ENCODE results near the gene RNLS. TPM values are rescaled to one million over a fixed set of nuclear protein-coding genes. Genes with fewer than 3 reads are reported as not detected.
A peak's percentile ranks its signal among the peaks of the same experiment; 100 is the strongest.

Gene RNLS
- total RNA-seq, 1 experiment from 2014 or later = not detected

DNA sequence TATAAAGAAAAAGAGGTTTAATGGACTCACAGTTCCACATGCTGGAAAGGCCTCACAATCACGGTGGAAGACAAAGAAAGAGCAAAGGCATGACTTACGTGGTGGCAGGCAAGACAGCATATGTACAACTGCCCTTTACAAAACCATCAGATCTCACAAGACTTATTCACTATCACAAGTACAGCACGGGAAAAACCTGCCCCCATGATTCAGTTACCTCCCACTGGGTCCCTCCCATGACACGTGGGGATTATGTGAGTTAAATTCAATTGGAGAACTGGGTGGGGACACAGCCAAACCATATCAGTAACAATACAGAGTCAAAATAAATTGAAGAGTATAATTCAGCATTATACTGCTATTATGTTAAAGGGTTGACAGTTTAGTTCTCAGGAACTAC, 37.8 kb downstream of the RNLS start:
- no peak for TF ChIP-seq CTCF (IDR thresholded peaks at IDR 0.05; ENCODE audit: unreplicated experiment)
- no peaks in the 10 kb centered on the region for H3K27me3 Mint-ChIP-seq (ENCODE audit: insufficient read depth, unreplicated experiment)
- CTCF ChIA-PET = no interaction called here
- H3K36me3 Mint-ChIP-seq (ENCODE audit: insufficient read depth, unreplicated experiment) = no peaks in the 10 kb centered on the region
- POLR2A ChIA-PET = interaction anchor here (0.6 to 1.5 kb wide), 2 partner anchors 10 to 336 kb away, joined by 4 read pairs; no protein-coding TSS in a partner anchor
- H3K4me1 Mint-ChIP-seq (ENCODE audit: insufficient read depth, unreplicated experiment) = peaks cover 10% of the 10 kb centered on the region
- H3K9me3 Mint-ChIP-seq (ENCODE audit: unreplicated experiment) = no peaks in the 10 kb centered on the region
- no peak for DNase-seq (ENCODE audit: unreplicated experiment)
- H3K4me3 Mint-ChIP-seq (ENCODE audit: unreplicated experiment) = no peak overlapping the region
- H3K27ac Mint-ChIP-seq (ENCODE audit: low read depth, unreplicated experiment) = no peak overlapping the region
- BruUV-seq (replicated peaks) = no TSS peak
- intact Hi-C loops (cut with micrococcal nuclease) = no loop called here

DNA sequence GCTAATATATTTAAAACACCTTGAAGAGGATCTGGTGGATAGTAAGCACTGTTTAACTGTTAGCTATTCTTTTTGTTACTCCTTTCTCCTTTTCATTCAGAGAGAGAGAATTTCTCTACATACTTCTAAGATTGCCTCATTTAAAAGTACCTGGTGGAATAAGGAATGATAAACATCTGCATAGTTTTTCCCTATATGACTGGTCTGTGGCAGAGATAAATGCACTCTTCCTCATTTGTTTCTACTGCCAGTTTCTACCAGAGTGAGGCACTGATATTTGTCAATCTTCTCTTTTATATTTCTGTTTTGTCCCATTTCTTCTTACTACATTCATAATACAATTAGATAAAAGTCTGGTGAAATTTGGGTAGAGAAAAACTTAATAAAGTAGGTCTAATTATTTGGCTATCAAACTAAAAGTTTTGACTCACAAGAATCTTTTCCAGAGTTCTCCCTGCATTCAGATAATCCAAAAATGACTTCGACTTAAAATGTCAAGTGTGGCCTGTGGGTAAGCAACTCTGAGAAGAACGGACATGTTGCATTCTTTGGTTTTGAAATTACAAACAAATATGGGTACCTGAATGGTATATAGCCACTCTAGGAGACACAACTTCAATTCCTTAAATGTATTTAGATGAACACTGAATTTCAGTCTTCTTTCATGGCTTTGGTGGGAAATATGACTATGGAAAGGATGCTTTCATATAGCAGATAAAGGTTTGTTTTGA, 38.8 kb downstream of the RNLS start:
- Mint-ChIP-seq H3K4me1 (ENCODE audit: insufficient read depth, unreplicated experiment) (peaks cover 10% of the 10 kb centered on the region), H3K36me3 (ENCODE audit: insufficient read depth, unreplicated experiment) (no peaks in the 10 kb centered on the region), H3K9me3 (ENCODE audit: unreplicated experiment) (no peaks in the 10 kb centered on the region), H3K4me3 (ENCODE audit: unreplicated experiment) (no peak overlapping the region), H3K27ac (ENCODE audit: low read depth, unreplicated experiment) (no peak overlapping the region), H3K27me3 (ENCODE audit: insufficient read depth, unreplicated experiment) (no peaks in the 10 kb centered on the region)
- no peak for TF ChIP-seq CTCF (IDR thresholded peaks at IDR 0.05; ENCODE audit: unreplicated experiment)
- no peak for DNase-seq (ENCODE audit: unreplicated experiment)
- ChIA-PET CTCF (interaction anchor here (0.9 to 1.3 kb wide), 2 partner anchors 8 to 695 kb away, joined by 3 to 4 read pairs; no protein-coding TSS in a partner anchor), POLR2A (interaction anchor here (0.8 to 1.5 kb wide), 4 partner anchors 8 to 426 kb away, joined by 3 to 4 read pairs (median 3); no protein-coding TSS in a partner anchor)
- intact Hi-C loops (cut with micrococcal nuclease) = no loop called here
- no TSS peak for BruUV-seq (replicated peaks)

DNA sequence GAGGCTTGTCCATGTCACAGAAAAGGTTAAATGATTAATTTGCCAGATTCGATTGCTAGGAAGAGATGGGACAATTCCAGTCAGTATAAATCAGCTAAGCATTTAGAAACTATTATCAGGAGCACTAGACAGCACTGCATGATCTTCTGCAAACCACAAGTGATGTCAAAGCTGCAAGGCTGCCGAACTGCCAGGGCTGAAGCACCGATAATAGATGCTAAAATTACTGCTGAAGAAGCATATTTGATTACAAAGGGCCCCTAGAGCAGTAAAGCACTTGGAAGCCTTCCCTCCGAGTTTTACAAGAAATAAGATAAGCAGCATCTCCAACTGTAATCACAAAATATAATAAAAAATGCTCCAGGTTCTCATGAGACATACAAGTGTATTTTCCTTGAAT, 40.6 kb downstream of the RNLS start:
- H3K9me3 Mint-ChIP-seq (ENCODE audit: unreplicated experiment) = no peaks in the 10 kb centered on the region
- ChIA-PET POLR2A (interaction anchor here (0.6 to 4.3 kb wide), 9 partner anchors 10 to 723 kb away, joined by 3 to 34 read pairs (median 6); no protein-coding TSS in a partner anchor), CTCF (interaction anchor here (1.4 kb wide), 1 partner anchor 10 kb away, joined by 8 read pairs; no protein-coding TSS in a partner anchor)
- no peaks in the 10 kb centered on the region for H3K27me3 Mint-ChIP-seq (ENCODE audit: insufficient read depth, unreplicated experiment)
- peaks cover 20% of the 10 kb centered on the region for H3K4me1 Mint-ChIP-seq (ENCODE audit: insufficient read depth, unreplicated experiment)
- H3K36me3 Mint-ChIP-seq (ENCODE audit: insufficient read depth, unreplicated experiment) = no peaks in the 10 kb centered on the region
- BruUV-seq (replicated peaks) = no TSS peak
- no peak for DNase-seq (ENCODE audit: unreplicated experiment)
- no peak for TF ChIP-seq CTCF (IDR thresholded peaks at IDR 0.05; ENCODE audit: unreplicated experiment)
- no peak overlapping the region for H3K27ac Mint-ChIP-seq (ENCODE audit: low read depth, unreplicated experiment)
- intact Hi-C loops (cut with micrococcal nuclease) = no loop called here
- no peak overlapping the region for H3K4me3 Mint-ChIP-seq (ENCODE audit: unreplicated experiment)

DNA sequence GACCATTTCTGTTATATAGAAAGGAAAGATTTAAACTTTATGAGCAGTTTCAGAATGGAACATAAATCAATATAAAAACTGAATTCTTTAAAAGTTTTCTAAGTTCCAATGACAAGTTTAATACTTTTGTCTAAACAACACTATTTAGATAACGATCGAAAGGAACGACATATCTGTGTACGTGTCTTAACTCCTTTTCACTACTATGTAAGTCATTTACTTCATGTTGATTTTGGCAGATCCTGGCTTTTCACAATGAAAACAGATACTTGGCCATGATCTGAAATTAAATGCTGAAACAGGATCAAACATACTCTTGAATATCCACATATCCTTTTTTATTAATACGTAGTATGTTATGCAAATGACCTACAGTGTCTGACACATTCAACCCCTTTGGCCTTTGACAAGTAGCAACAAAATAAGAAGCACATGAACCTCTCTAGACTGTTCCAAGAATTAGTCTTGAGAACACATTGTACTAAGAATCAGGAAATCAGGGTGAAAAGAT, 41.9 kb downstream of the RNLS start:
- ChIA-PET CTCF (interaction anchor here (1.4 kb wide), 1 partner anchor 11 kb away, joined by 8 read pairs; no protein-coding TSS in a partner anchor), POLR2A (interaction anchor here (0.7 to 4.3 kb wide), 14 partner anchors 11 to 679 kb away, joined by 3 to 34 read pairs (median 4); no protein-coding TSS in a partner anchor)
- no peaks in the 10 kb centered on the region for H3K9me3 Mint-ChIP-seq (ENCODE audit: unreplicated experiment)
- no peaks in the 10 kb centered on the region for H3K27me3 Mint-ChIP-seq (ENCODE audit: insufficient read depth, unreplicated experiment)
- H3K4me1 Mint-ChIP-seq (ENCODE audit: insufficient read depth, unreplicated experiment) = peaks cover 30% of the 10 kb centered on the region
- H3K27ac Mint-ChIP-seq (ENCODE audit: low read depth, unreplicated experiment) = peak overlapping the region; percentile 100
- peak; percentile 38 for DNase-seq (ENCODE audit: unreplicated experiment)
- no peaks in the 10 kb centered on the region for H3K36me3 Mint-ChIP-seq (ENCODE audit: insufficient read depth, unreplicated experiment)
- no TSS peak for BruUV-seq (replicated peaks)
- intact Hi-C loops (cut with micrococcal nuclease) = no loop called here
- H3K4me3 Mint-ChIP-seq (ENCODE audit: unreplicated experiment) = peak overlapping the region; percentile 37
- TF ChIP-seq CTCF (IDR thresholded peaks at IDR 0.05; ENCODE audit: unreplicated experiment) = no peak
